ENCODE data around the gene ATF7IP2.

ATF7IP2 gene

GRCh38 chr16:10485159-10485558, 99.3 kb downstream of the ATF7IP2 start:
- Histone ChIP-seq H3K9ac (ENCODE audit: low read length) (no peak overlapping the region), H3K36me3 (ENCODE audit: low read length) (no peaks in the 10 kb centered on the region), H3K9me3 (ENCODE audit: insufficient read depth, low read length) (peaks cover 10% of the 10 kb centered on the region; the same call in 1 of the 2 replicates), H3K4me3 (ENCODE audit: insufficient read depth, low read length, poor library complexity, severe bottlenecking) (no peak overlapping the region), H3K27me3 (ENCODE audit: low read length) (no peaks in the 10 kb centered on the region), H2AFZ (ENCODE audit: low read depth, low read length, severe bottlenecking) (no peak overlapping the region), H3F3A (ENCODE audit: insufficient read depth) (no peaks in the 10 kb centered on the region), H3K4me2 (ENCODE audit: low read depth, low read length, poor library complexity, severe bottlenecking) (no peak overlapping the region), H4K20me1 (ENCODE audit: low read depth, low read length) (no peaks in the 10 kb centered on the region), H3K79me2 (ENCODE audit: insufficient read depth, low read length) (no peaks in the 10 kb centered on the region), H3K9me2 (replicated peaks; ENCODE audit: insufficient read depth, low read length) (no peaks in the 10 kb centered on the region), H3K27ac (ENCODE audit: low read depth, low read length) (no peak overlapping the region)
- no peak for TF ChIP-seq EZH2phosphoT487 (conservative IDR thresholded peaks at IDR 0.05; ENCODE audit: low read length)
- TF ChIP-seq, protein P1, sequence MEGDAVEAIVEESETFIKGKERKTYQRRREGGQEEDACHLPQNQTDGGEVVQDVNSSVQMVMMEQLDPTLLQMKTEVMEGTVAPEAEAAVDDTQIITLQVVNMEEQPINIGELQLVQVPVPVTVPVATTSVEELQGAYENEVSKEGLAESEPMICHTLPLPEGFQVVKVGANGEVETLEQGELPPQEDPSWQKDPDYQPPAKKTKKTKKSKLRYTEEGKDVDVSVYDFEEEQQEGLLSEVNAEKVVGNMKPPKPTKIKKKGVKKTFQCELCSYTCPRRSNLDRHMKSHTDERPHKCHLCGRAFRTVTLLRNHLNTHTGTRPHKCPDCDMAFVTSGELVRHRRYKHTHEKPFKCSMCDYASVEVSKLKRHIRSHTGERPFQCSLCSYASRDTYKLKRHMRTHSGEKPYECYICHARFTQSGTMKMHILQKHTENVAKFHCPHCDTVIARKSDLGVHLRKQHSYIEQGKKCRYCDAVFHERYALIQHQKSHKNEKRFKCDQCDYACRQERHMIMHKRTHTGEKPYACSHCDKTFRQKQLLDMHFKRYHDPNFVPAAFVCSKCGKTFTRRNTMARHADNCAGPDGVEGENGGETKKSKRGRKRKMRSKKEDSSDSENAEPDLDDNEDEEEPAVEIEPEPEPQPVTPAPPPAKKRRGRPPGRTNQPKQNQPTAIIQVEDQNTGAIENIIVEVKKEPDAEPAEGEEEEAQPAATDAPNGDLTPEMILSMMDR (IDR thresholded peaks at IDR 0.05; ENCODE audit: insufficient read depth, low read length, poor library complexity, severe bottlenecking) = no peak

GRCh38 chr16:10485698-10486382, 100.0 kb downstream of the ATF7IP2 start:
- no peaks in the 10 kb centered on the region for H3K36me3 ChIP-seq (ENCODE audit: low read length)
- TF ChIP-seq, protein P1 (IDR thresholded peaks at IDR 0.05; ENCODE audit: insufficient read depth, low read length, poor library complexity, severe bottlenecking) = no peak
- no peak for TF ChIP-seq EZH2phosphoT487 (conservative IDR thresholded peaks at IDR 0.05; ENCODE audit: low read length)
- H3K9ac ChIP-seq (ENCODE audit: low read length) = no peak overlapping the region
- H2AFZ ChIP-seq (ENCODE audit: low read depth, low read length, severe bottlenecking) = no peak overlapping the region
- H3K27me3 ChIP-seq (ENCODE audit: low read length) = no peaks in the 10 kb centered on the region
- H3F3A ChIP-seq (ENCODE audit: insufficient read depth) = no peaks in the 10 kb centered on the region
- H3K9me2 ChIP-seq (replicated peaks; ENCODE audit: insufficient read depth, low read length) = no peaks in the 10 kb centered on the region
- H4K20me1 ChIP-seq (ENCODE audit: low read depth, low read length) = no peaks in the 10 kb centered on the region
- no peak overlapping the region for H3K27ac ChIP-seq (ENCODE audit: low read depth, low read length)
- H3K79me2 ChIP-seq (ENCODE audit: insufficient read depth, low read length) = no peaks in the 10 kb centered on the region
- H3K4me3 ChIP-seq (ENCODE audit: insufficient read depth, low read length, poor library complexity, severe bottlenecking) = no peak overlapping the region
- H3K9me3 ChIP-seq (ENCODE audit: insufficient read depth, low read length) = peaks cover 10% of the 10 kb centered on the region; the same call in 1 of the 2 replicates
- no peak overlapping the region for H3K4me2 ChIP-seq (ENCODE audit: low read depth, low read length, poor library complexity, severe bottlenecking)

- Histone ChIP-seq H2AFZ (ENCODE audit: low read depth, low read length, severe bottlenecking) (no peak overlapping the region), H3K27ac (ENCODE audit: low read depth, low read length) (no peak overlapping the region)
Measured at GRCh38 chr16:10490141-10490540, 104.3 kb downstream of the ATF7IP2 start.

More at GRCh38 chr16:10490141-10490540, 104.3 kb downstream of the ATF7IP2 start:
- H3K79me2 ChIP-seq (ENCODE audit: insufficient read depth, low read length) = no peaks in the 10 kb centered on the region
- no peaks in the 10 kb centered on the region for H3F3A ChIP-seq (ENCODE audit: insufficient read depth)
- no peaks in the 10 kb centered on the region for H4K20me1 ChIP-seq (ENCODE audit: low read depth, low read length)
- H3K9me2 ChIP-seq (replicated peaks; ENCODE audit: insufficient read depth, low read length) = no peaks in the 10 kb centered on the region
- H3K36me3 ChIP-seq (ENCODE audit: low read length) = no peaks in the 10 kb centered on the region
- no peaks in the 10 kb centered on the region for H3K27me3 ChIP-seq (ENCODE audit: low read length)
- H3K4me2 ChIP-seq (ENCODE audit: low read depth, low read length, poor library complexity, severe bottlenecking) = no peak overlapping the region
- no peak overlapping the region for H3K4me3 ChIP-seq (ENCODE audit: insufficient read depth, low read length, poor library complexity, severe bottlenecking)
- peaks cover 18% of the 10 kb centered on the region; the same call in 1 of the 2 replicates for H3K9me3 ChIP-seq (ENCODE audit: insufficient read depth, low read length)
- no peak for TF ChIP-seq EZH2phosphoT487 (conservative IDR thresholded peaks at IDR 0.05; ENCODE audit: low read length)
- TF ChIP-seq, protein P1 (IDR thresholded peaks at IDR 0.05; ENCODE audit: insufficient read depth, low read length, poor library complexity, severe bottlenecking) = no peak
- H3K9ac ChIP-seq (ENCODE audit: low read length) = no peak overlapping the region

Measured in SU-DHL-6 (cell line).